HepG2 (cell line): ENCODE measurements around the gene LYPD3.

Experiments used
- ADNP ChIP-seq: sonication (generic); formaldehyde crosslinking; IDR thresholded peaks from 2 replicates; pipeline ENCODE4 v1.4.0; 2020; ENCODE audit warnings: missing genetic modification reagents
- ATF3 ChIP-seq: sonication (generic); formaldehyde crosslinking; IDR thresholded peaks from 2 replicates; pipeline ENCODE4 v1.4.0; 2020; ENCODE audit warnings: missing genetic modification reagents
- BCL3 ChIP-seq: sonication (generic); formaldehyde crosslinking; IDR thresholded peaks from 2 replicates; pipeline ENCODE4 v1.5.1; 2020; ENCODE audit warnings: mild to moderate bottlenecking, missing genetic modification reagents, moderate library complexity
- CHD2 ChIP-seq: IDR thresholded peaks from 2 replicates; pipeline ENCODE4 v1.6.1; 2011; ENCODE audit warnings: low read depth, low read length, improper control_type of control experiment
- EP300 ChIP-seq, 3 experiments: sonication (generic) in 1 of 3; formaldehyde crosslinking in 1 of 3; IDR thresholded peaks; 2 replicates each; pipeline versions ENCODE4 v1.5.1 to v1.6.1; 2011 to 2020; ENCODE audit warnings: low read depth in 2 of 3, low read length in 2 of 3, borderline replicate concordance in 1 of 3, improper control_type of control experiment in 1 of 3, mild to moderate bottlenecking in 1 of 3, missing genetic modification reagents in 1 of 3, moderate library complexity in 1 of 3
- ETS1 ChIP-seq: sonication (generic); formaldehyde crosslinking; IDR thresholded peaks from 2 replicates; pipeline ENCODE4 v1.4.0; 2020; ENCODE audit warnings: missing genetic modification reagents
- EZH2 ChIP-seq: conservative IDR thresholded peaks from 2 replicates; pipeline ENCODE4 v1.6.1; 2012; ENCODE audit warnings: mild to moderate bottlenecking, low read depth, low read length, moderate library complexity
- IKZF4 ChIP-seq: sonication (generic); formaldehyde crosslinking; IDR thresholded peaks from 2 replicates; pipeline ENCODE4 v1.5.1; 2020; ENCODE audit warnings: borderline replicate concordance, mild to moderate bottlenecking, low read depth, missing genetic modification reagents; ENCODE audit errors: not compliant biosample characterization
- NFAT5 ChIP-seq: sonication (generic); formaldehyde crosslinking; IDR thresholded peaks from 2 replicates; pipeline ENCODE4 v1.4.0; 2020; ENCODE audit warnings: missing genetic modification reagents
- RBAK ChIP-seq: sonication (generic); formaldehyde crosslinking; IDR thresholded peaks from 2 replicates; pipeline ENCODE4 v1.5.1; 2020; ENCODE audit warnings: mild to moderate bottlenecking, missing genetic modification reagents
- STAT5B ChIP-seq: sonication (generic); formaldehyde crosslinking; IDR thresholded peaks from 2 replicates; pipeline ENCODE4 v1.4.0; 2020; ENCODE audit warnings: missing genetic modification reagents

- TF ChIP-seq ETS1 (CRISPR knock-in tag) (no peak), STAT5B (no peak), EP300 (IDR thresholded peaks at IDR 0.05; ENCODE audit: low read depth in 2 of 2, low read length in 2 of 2) (no peak), EP300 (CRISPR knock-in tag; IDR thresholded peaks at IDR 0.05; ENCODE audit: borderline replicate concordance) (no peak), RBAK (CRISPR knock-in tag) (no peak), ATF3 (CRISPR knock-in tag) (no peak), EZH2 (no peak), IKZF4 (CRISPR knock-in tag) (no peak), ADNP (no peak), BCL3 (CRISPR knock-in tag) (no peak), CHD2 (no peak), NFAT5 (CRISPR knock-in tag) (no peak)
Measured at GRCh38 chr19:43460362-43461016, 4.9 kb downstream of the LYPD3 start.
